Activated T-helper 1 cell treated with anti-CD3 and anti-CD28 coated beads, Interleukin-12 subunit alpha, Interleukin-12 subunit beta, Interleukin-2, Interleukin-4 antibody, amounts not matched to agents 30 ng/mL and 10 ng/mL and 1 ng/mL, durations not matched to agents 14 hours and 24 hours and 36 hours (primary cell): ENCODE data around the gene UGP2. TPM values are rescaled to one million over a fixed set of nuclear protein-coding genes. Genes with fewer than 3 reads are reported as not detected.
"Not testable (repeated sequence)": the region's sequence is repeated elsewhere in the genome, so short reads cannot be mapped to it uniquely, and the experiment has no call there.

ENCODE experiments used
- DNase-seq: peaks from one replicate; pipeline ENCODE4 v3.0.0; 2021; ENCODE audit warnings: low spot score
- H3K27ac Mint-ChIP-seq: one replicate; pipeline ENCODE4 v1.8.0; 2021; ENCODE audit warnings: mild to moderate bottlenecking, mixed read lengths
- H3K27me3 Mint-ChIP-seq: one replicate; pipeline ENCODE4 v1.8.0; 2022; ENCODE audit warnings: mild to moderate bottlenecking, moderate library complexity, mixed read lengths; ENCODE audit not compliant: insufficient read depth
- H3K36me3 Mint-ChIP-seq: one replicate; pipeline ENCODE4 v1.8.0; 2021; ENCODE audit warnings: low read depth, mixed read lengths
- H3K4me1 Mint-ChIP-seq: one replicate; pipeline ENCODE4 v1.8.0; 2021; ENCODE audit warnings: low read depth, mixed read lengths
- H3K4me3 Mint-ChIP-seq: one replicate; pipeline ENCODE4 v1.8.0; 2021; ENCODE audit warnings: mild to moderate bottlenecking, moderate library complexity, mixed read lengths
- H3K9me3 Mint-ChIP-seq: one replicate; pipeline ENCODE4 v1.8.0; 2021; ENCODE audit warnings: mixed read lengths
- intact Hi-C: fragments of 100-400 bp; cut with micrococcal nuclease; formaldehyde crosslinking; loops from one replicate; pipeline ENCODE4 v1.15.1; 2024
- total RNA-seq: library from RNA; stranded (reverse); gene quantifications from 2 replicates; pipeline ENCODE4 v1.2.3, GENCODE V29; 2022

The UGP2 gene
- total RNA-seq, 1 donor from 2014 or later, result 60.3 TPM

DNA sequence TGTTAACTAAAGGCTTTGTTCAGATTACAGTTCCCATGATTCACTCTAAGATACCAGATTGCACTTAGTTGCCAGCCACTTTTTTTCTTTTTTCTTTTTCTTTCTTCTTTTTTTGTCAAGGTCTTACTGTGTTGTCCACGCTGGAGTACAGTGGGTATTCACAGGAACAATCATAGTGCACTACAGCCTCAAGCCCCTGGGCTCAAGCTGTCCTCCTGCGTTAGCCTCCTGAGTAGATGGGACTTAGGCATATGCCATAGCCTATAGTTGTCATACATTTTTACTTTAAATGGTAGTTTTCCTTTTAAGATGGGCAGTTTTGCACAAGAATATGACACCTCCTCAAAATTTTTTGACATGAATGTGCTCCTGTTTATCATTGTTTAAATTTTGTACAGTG, 2.1 kb downstream of the UGP2 start:
- no peak for DNase-seq
- Mint-ChIP-seq H3K4me1 (peaks cover 59% of the 10 kb centered on the region), H3K27me3 (no peaks in the 10 kb centered on the region), H3K36me3 (peaks cover 24% of the 10 kb centered on the region), H3K4me3 (peak overlapping the region; percentile 53), H3K9me3 (no peaks in the 10 kb centered on the region), H3K27ac (no peak overlapping the region)
- intact Hi-C loops, result loop anchor here (5.0 to 10.0 kb wide), 6 partner anchors 151 to 1959 kb away; partner anchors contain the start of genes ACTR2, CCT4, SERTAD2 and TMEM17

DNA sequence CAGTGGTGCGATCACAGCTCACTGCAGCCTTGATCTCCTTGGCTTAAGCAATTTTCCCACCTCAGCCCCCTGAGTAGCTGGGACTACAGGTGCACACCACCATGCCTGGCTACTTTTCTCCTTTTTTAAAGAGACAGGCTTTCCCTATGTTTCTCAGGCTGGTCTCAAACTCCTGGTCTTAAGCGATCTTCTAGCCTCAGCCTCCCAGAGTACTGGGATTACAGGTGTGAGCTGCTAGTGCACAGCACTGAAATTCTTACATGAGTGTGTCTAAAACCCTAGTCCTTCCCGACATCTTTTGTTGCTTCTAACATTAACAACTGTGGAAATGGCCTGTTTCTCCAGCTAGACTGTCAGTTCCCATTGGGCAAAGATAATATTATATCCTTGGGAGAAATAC, 2.9 kb downstream of the UGP2 start:
- Mint-ChIP-seq H3K27me3 (no peaks in the 10 kb centered on the region), H3K4me3 (no peak overlapping the region), H3K27ac (no peak overlapping the region), H3K36me3 (peaks cover 25% of the 10 kb centered on the region), H3K9me3 (no peaks in the 10 kb centered on the region), H3K4me1 (peaks cover 66% of the 10 kb centered on the region)
- no peak for DNase-seq
- intact Hi-C loops, result loop anchor here (5.0 to 10.0 kb wide), 6 partner anchors 152 to 1960 kb away; partner anchors contain the start of genes ACTR2, CCT4, SERTAD2 and TMEM17

DNA sequence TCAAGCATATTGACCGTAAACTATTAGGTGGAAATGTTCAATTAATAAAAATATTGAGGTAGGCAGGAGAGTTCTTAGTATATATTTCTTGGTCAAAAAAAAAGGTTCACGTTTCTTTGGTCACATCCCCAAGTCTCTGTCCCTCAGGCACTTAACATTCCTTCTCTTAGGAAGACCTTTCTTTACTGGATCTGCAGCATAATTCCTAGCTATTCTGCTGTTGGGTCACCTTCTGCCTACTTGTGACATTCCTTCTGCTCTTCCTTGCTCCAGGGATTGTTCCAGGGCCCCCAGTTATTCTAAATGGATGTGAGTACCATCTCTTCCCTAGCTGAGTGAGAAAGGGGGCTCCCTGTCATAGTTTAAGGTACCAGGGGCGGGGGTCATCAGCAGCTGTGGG, 4.2 kb downstream of the UGP2 start:
- Mint-ChIP-seq H3K27me3 (no peaks in the 10 kb centered on the region), H3K36me3 (peaks cover 25% of the 10 kb centered on the region), H3K4me3 (no peak overlapping the region), H3K9me3 (no peaks in the 10 kb centered on the region), H3K4me1 (peaks cover 73% of the 10 kb centered on the region), H3K27ac (no peak overlapping the region)
- no peak for DNase-seq
- intact Hi-C loops, result loop anchor here (10.0 kb wide), 2 partner anchors 809 to 1961 kb away; partner anchors contain the start of genes CCT4 and SERTAD2

DNA sequence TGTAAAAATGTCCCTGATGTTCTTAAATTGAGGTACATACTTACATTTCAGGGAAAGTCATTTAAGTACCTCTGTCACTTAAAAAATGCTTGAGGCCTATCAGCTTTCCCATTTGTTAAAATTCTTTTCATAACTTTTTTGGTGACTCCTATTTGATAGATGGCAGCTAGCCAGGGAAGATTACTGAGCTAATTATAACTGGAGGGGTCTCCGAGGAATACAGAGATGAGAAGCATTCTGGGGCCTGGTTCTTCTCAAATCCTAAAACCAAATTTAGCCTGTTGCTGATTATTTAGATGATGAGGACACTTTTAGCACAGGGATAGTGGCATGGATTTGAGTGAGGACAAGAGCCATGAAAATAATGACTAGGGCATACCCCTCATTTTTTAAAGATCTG, 4.8 kb downstream of the UGP2 start:
- no peak overlapping the region for H3K27ac Mint-ChIP-seq
- no peak overlapping the region for H3K4me3 Mint-ChIP-seq
- intact Hi-C loops, result loop anchor here (10.0 kb wide), 2 partner anchors 808 to 1962 kb away; partner anchors contain the start of genes CCT4 and SERTAD2
- H3K27me3 Mint-ChIP-seq, result no peaks in the 10 kb centered on the region
- DNase-seq, result no peak
- H3K4me1 Mint-ChIP-seq, result peaks cover 78% of the 10 kb centered on the region
- H3K36me3 Mint-ChIP-seq, result peaks cover 28% of the 10 kb centered on the region
- no peaks in the 10 kb centered on the region for H3K9me3 Mint-ChIP-seq

- not testable (repeated sequence) for H3K9me3 Mint-ChIP-seq, H3K27me3 Mint-ChIP-seq, H3K4me3 Mint-ChIP-seq, H3K27ac Mint-ChIP-seq, DNase-seq
- H3K4me1 Mint-ChIP-seq, result peaks cover 78% of the 10 kb centered on the region
- peaks cover 35% of the 10 kb centered on the region for H3K36me3 Mint-ChIP-seq
- intact Hi-C loops, result loop anchor here (10.0 kb wide), 2 partner anchors 807 to 1963 kb away; partner anchors contain the start of genes CCT4 and SERTAD2
These were observed 5.9 kb downstream of the UGP2 start for GRCh38 chr2:63847571-63847970.

- no peak for DNase-seq
- Mint-ChIP-seq H3K27ac (no peak overlapping the region), H3K36me3 (peaks cover 37% of the 10 kb centered on the region), H3K27me3 (no peaks in the 10 kb centered on the region), H3K4me3 (no peak overlapping the region), H3K4me1 (peaks cover 79% of the 10 kb centered on the region), H3K9me3 (no peaks in the 10 kb centered on the region)
- intact Hi-C loops, result loop anchor here (1.0 to 10.0 kb wide), 3 partner anchors 7 to 1965 kb away; partner anchors contain the start of genes CCT4 and SERTAD2
These were observed 7.9 kb downstream of the UGP2 start for GRCh38 chr2:63849381-63850203.

DNA sequence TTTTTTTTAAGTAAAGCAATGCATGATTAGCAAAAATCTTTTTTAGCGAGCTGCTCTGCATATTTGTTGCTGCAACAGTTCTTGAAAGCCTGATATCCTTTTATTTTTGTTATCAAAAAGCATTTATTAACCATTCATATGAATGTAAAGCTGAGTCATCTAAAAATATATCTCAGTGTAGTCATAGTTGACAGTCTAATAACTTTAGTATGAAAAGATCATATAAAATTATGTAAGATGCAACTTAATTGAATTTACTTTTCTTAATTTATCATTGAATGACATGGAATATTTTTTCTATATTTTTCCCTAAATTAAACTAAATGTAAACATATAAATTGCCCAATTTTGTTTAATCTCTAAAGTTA, 8.5 kb downstream of the UGP2 start:
- Mint-ChIP-seq H3K4me3 (no peak overlapping the region), H3K36me3 (peaks cover 33% of the 10 kb centered on the region), H3K9me3 (no peaks in the 10 kb centered on the region), H3K4me1 (peaks cover 78% of the 10 kb centered on the region), H3K27me3 (no peaks in the 10 kb centered on the region), H3K27ac (no peak overlapping the region)
- DNase-seq, result no peak
- intact Hi-C loops, result loop anchor here (1.0 kb wide), 1 partner anchor 8 kb away; no protein-coding TSS in a partner anchor

GRCh38 chr2:63850649-63851048, 9.0 kb downstream of the UGP2 start:
- no peak overlapping the region for H3K27ac Mint-ChIP-seq
- peaks cover 30% of the 10 kb centered on the region for H3K36me3 Mint-ChIP-seq
- intact Hi-C loops, result loop anchor here (1.0 kb wide), 1 partner anchor 8 kb away; no protein-coding TSS in a partner anchor
- no peaks in the 10 kb centered on the region for H3K27me3 Mint-ChIP-seq
- H3K4me1 Mint-ChIP-seq, result peaks cover 76% of the 10 kb centered on the region
- H3K9me3 Mint-ChIP-seq, result no peaks in the 10 kb centered on the region
- DNase-seq, result no peak
- no peak overlapping the region for H3K4me3 Mint-ChIP-seq

- intact Hi-C loops, result no loop called here
- peaks cover 76% of the 10 kb centered on the region for H3K4me1 Mint-ChIP-seq
- H3K27ac Mint-ChIP-seq, result no peak overlapping the region
- no peaks in the 10 kb centered on the region for H3K9me3 Mint-ChIP-seq
- no peaks in the 10 kb centered on the region for H3K27me3 Mint-ChIP-seq
- no peak for DNase-seq
- peaks cover 27% of the 10 kb centered on the region for H3K36me3 Mint-ChIP-seq
- H3K4me3 Mint-ChIP-seq, result no peak overlapping the region
These were observed 10.1 kb downstream of the UGP2 start for GRCh38 chr2:63851691-63852311.

DNA sequence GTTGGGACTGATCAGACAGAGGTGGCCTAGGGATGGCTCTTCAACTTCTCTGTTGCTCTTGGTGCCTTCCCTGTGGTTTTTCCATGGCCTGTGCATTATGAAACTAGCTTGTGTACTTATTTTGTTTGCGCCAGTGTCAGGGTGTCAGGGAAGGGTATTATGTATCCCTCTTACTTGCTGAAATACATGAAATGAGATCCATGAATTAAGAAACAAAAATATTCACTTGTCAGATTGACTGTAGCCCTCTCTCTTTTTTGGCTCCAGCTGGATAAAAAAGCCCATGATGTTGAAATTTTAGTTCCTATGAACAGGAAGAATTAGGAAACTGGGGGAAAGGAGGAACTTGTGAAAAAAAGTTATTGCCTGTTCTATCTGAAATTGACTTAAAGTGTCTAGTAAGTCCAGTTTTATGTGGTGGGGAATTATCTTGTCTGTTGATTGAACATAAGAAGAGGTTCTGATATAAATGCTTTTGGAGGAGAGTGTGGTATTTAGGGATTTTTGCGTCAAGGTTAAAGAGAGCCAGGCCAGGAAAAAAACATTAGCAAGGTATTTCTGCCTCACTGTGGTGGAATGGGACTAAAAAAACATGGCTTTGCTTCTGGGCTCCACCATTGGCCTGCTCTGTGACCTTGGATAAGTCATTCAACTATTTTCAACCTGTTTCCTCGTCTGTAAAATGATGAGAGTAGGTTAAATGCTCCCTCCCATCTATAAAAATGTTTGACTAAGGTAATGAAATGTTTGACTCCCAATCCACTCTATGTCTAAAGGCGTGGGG, 12.0 kb downstream of the UGP2 start:
- H3K4me3 Mint-ChIP-seq, result no peak overlapping the region
- no peaks in the 10 kb centered on the region for H3K9me3 Mint-ChIP-seq
- H3K36me3 Mint-ChIP-seq, result peaks cover 27% of the 10 kb centered on the region
- no peaks in the 10 kb centered on the region for H3K27me3 Mint-ChIP-seq
- intact Hi-C loops, result no loop called here
- DNase-seq, result no peak
- H3K27ac Mint-ChIP-seq, result no peak overlapping the region
- peaks cover 72% of the 10 kb centered on the region for H3K4me1 Mint-ChIP-seq

DNA sequence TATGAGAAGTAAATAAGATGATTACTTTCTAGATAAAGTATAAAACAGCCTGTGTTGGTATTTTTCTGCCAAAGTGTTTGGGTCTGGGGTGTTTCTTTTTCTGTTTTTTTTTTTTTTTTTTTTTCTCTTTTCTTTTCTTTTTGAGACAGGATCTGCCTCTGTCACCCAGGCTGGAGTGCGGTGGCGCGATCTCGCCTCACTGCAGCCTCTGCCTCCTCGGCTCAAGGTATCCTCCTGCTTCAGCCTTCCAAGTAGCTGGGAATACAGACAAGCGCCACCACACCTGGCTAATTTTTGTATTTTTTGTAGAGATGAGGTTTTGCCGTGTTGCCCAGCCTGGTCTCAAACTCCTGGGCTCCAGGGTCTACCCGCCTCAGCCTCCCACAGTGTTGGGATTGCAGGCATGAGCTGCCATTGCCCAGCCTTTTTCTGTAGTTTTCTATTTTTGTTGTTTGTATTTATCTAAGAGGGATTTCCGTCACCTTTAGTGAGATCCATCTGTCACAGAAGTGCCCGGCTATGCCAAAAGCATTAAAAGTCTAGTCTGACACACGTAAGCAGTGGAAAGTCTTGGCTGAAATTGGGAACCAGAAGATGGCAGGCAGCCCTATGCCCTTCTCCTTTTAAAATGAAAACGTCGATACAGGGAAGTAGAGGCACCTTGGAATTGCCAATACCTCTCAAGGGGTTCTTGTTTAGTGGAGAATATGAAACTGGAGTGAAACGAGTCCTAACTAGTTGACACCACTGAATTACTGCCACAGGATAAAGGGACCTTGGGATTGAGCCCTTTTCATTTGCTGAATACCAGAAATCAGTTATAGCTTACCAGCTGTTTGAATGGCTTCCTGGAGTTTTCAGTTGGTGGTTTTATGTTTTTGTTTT, 14.0 kb downstream of the UGP2 start:
- Mint-ChIP-seq H3K4me1 (peaks cover 60% of the 10 kb centered on the region), H3K27ac (peak overlapping the region; percentile 85), H3K4me3 (peak overlapping the region; percentile 69), H3K9me3 (no peaks in the 10 kb centered on the region), H3K27me3 (no peaks in the 10 kb centered on the region), H3K36me3 (peaks cover 35% of the 10 kb centered on the region)
- DNase-seq, result no peak
- intact Hi-C loops, result loop anchor here (1.0 kb wide), 1 partner anchor 15 kb away; no protein-coding TSS in a partner anchor

GRCh38 chr2:63856303-63856603, 14.6 kb downstream of the UGP2 start:
- Mint-ChIP-seq H3K36me3 (peaks cover 36% of the 10 kb centered on the region), H3K27me3 (no peaks in the 10 kb centered on the region)

More at GRCh38 chr2:63856303-63856603, 14.6 kb downstream of the UGP2 start:
- no peaks in the 10 kb centered on the region for H3K9me3 Mint-ChIP-seq
- H3K4me1 Mint-ChIP-seq, result peaks cover 61% of the 10 kb centered on the region
- DNase-seq, result peak; percentile 26
- H3K4me3 Mint-ChIP-seq, result peak overlapping the region; percentile 69
- intact Hi-C loops, result loop anchor here (1.0 kb wide), 1 partner anchor 16 kb away; no protein-coding TSS in a partner anchor
- peak overlapping the region; percentile 85 for H3K27ac Mint-ChIP-seq
